Left hindlimb (tissue), 1 donor: ENCODE data around the gene ACVR1B.

Experiments used
- DNase-seq: peaks from one replicate; pipeline ENCODE4 v3.0.0-alpha.2; 2018

The ACVR1B gene

DNA sequence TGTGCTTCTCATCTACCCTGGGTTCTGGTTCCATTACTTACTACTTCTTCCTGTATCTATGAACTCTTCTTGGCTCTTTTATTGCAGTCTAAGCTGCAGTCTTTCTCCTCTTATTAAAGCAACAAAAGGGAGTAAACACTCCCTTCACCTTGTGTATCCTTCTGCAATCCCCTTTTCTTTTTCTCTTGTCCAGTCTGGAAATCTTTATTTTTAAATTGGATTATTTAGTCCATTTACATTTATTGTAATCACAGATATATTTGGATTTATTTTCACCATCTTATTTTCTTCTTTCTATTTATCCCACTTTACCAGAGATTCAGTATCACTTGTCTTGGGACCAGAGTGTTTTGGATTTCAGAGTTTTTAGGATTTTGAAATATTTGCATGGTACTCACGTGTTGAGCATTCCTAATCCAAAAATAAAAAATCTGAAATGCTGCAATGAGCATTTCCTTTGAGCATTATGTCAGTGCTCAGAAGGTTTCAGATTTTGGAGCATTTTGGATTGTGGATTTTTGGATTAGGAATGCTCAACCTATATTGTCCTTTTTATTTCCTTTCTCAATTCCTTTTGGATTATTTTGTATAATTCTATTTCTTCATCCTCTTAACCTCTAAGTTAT, 6.8 kb upstream of the ACVR1B start:
- DNase-seq, result no peak

DNA sequence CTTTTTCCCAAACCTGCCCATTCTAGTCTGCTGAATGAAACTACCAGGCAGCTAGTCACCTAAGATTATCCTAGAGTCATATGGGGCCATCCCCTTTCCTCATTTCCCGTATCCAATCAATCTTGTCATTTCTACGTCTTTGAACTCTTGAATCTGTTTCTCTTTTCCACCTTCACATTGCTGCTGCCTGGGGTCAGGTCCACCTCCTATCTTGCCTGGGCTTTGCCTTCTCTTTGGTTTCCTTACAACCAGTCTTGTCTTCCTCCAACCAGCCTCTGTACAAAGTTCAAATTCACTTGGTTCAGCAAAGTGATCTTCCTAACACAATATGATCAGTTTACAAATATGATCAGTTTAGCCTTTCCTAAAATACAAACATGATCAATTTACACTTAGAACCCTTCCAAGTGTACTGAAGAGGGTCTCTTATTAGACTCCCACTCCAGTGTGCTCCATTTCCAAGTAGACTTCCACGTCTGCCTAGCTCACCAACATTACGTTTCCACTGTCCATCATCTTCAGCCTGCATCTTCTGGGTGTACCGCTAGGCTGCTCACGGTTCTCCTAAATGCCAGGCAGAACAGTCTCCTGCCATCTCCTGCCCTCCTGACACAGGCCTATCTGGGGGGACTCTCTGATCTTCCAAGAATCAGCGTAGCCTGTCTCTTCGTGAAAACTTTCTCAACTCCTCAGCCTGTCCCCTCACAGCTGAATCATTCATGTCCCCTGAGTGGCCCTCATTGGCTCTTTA, 4.1 kb upstream of the ACVR1B start:
- no peak for DNase-seq

DNA sequence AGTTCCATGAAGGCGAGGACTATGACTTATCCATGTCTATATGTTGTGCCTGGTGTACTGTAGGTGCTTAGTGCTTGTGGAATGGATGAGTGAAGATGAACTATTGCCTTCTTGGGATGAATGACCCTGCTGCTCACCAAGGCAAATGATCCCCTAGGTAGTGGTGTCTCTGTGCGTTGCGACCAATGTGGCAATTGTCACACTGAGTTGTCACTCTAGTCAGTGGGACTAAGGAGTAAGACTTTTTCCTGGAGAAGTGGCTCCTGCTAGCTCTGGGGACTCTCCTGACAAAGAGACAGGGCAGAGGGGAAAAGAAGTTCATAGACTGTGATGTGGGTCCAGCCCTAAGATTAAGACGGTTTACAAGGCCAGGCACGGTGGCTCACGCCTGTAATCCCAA, 3.4 kb upstream of the ACVR1B start:
- DNase-seq, result no peak

DNA sequence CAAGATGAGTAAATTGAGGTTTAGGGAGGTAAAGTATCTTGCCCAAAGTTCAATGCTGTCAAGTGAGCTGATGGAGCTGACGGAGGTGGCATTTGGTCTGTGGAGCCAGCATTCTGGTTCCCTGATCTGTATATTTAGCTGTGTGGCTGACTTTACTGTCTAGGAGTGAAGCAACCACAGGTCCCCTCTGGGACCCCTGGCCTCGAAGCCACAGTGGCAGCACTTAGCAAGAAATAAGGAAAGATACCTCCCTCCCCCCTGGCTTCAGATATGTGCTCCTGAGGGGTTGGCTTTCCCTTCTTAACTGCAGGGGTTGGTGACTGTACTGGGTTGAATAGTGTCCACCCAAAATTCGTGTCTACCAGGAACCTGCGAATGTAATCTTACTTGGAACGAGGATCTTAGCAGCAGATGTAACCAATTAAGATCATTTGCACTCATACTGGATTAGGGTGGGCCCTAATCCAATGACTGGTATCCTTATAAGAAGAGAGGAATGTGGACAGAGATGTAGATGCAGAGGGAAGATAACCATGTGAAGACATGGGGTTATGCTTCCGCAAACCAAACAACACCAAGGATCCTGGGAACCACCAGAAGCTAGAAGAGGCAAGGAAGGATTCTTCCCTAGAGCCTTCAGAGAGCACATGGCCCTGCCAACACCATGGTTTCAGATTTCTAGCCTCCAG, 2.0 kb upstream of the ACVR1B start:
- DNase-seq, result no peak

DNA sequence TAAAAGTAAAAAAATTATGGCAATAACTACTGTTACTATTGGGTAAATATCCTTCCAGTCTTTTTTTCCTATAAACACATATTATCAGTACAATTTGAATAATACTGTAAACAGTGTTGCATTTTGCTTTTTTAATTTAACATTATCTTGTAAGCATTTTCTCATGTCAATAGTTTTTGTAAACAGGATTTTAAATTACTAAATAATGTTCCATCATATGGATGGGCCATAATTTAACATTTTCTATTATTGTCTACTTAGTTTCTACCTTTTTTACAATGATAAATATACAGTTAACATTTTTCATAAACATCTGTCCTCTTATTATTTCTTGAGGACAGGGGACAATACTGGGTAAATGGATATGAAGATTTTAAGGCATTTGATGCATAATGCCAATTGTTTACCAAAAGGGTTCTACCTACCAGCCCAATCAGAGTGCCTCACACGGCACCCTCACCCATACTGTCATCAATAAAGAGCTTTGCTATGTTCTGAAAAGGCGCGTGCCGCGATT, 759 bp upstream of the ACVR1B start:
- no peak for DNase-seq

DNA sequence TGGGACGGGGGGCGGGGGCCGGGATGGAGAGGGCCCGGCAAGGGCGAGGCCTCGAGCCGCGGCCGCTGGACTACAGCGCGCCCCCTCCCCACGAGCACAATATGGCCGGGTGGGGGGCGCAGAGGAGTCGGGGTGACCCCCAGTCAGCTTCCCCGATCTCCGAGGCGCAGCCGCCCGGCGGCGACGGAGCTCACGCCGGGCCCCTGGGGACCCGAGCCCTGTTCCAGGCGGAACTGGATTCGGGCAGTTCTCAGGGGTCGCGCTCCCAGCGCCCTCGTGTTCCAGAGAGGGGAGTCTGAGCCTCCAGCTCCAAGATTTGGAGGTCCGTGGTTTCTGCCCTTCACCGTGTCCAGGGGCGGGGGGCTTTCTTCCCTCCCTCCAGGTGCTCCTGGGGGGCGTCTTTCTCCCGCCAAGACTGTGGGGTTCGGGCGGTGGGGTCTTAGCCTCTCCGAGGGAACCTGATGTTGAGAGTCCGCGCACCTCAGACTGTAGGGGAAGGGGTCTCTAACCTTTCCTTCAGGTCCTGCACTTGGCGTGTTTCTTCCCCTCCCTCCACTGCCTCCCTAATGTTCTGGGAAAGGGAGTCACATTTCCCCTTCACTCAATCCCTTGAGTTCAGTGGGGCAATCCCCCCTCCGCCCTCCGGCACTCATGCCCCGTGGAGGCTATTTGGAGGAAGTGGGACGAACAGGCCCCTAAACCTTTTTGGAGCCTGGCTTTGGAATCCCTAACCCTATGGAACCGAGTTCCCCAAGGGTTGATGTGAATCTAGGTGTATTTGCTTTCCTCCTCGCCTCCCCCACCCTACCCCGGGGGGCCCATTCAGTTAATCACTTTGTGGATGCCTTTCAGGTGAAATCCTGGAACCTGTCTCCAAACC, 584 bp downstream of the ACVR1B start:
- no peak for DNase-seq

DNA sequence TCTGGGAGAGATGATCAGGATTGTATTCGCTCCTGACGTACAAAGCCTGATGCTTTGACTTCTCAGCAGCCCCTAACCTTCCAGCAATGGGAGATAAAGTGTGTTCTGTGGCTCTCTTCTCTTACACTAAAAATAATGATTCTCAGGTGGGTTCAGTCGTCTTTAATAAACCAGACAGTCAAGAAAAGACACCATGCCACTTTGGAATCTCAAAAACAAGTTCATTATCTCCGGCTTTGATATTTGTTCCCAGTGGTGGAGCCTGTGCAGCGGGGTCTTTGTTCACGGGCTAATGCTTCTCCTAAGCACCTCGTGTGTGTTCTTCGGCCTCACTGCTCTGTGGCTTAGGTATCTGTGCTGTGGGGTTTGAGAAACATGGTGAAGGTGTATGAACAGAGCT, 1.6 kb downstream of the ACVR1B start:
- no peak for DNase-seq

DNA sequence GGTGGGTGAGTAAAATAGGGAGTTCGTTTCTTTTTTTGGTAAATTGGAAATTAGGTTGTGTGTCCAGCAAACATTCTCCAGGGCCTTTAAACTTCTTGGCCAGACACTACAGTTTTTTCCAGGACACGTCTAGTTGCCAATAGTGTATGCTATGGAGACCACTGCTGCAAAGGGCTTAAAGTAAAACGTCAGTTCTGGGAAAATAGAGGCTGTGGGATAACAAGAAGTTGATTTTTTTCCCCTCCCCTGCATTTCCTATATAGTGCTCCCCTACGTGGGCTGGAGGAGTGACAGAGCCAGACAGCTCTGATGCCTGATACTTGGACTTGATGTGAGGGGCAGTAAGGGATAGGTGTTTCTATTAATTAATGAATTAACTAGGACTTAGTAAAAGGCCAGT, 2.4 kb downstream of the ACVR1B start:
- DNase-seq, result no peak

DNA sequence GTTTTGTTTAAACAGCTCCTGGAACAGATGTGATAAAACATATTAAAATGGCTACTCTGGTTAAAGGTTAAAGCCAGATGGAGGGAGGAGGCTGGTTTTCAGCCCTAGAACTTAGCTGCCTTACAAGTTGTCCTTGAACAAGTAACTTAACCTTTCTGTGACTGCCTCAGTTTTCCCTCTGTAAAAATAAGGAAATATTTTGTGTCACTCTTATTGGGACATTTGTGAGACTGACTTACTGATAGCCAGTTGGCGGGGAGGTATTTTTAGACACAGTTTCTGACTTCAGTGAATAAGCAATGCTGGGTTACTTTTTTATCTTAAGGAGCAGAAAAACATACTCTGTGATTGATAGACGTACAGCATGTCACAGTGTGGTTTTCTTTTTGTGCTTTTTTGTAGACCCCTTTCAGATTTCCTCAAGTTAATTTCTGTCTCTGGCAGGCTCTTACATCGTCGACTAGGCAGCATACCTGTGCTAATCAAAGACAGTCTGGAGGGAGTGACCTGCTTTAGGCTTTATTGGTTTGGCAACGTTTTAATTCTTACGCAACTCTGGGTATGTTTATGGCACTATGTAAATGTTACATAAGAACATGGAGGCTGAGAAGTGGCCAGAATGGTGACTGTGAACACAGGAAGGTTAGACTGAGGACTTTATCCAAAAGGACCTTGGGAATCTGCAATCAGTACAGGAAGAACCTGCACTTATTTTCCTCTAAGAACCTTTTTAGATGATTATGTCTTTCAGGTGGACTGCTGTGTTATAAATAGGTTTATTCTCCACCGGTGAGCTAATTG, 3.3 kb downstream of the ACVR1B start:
- no peak for DNase-seq

DNA sequence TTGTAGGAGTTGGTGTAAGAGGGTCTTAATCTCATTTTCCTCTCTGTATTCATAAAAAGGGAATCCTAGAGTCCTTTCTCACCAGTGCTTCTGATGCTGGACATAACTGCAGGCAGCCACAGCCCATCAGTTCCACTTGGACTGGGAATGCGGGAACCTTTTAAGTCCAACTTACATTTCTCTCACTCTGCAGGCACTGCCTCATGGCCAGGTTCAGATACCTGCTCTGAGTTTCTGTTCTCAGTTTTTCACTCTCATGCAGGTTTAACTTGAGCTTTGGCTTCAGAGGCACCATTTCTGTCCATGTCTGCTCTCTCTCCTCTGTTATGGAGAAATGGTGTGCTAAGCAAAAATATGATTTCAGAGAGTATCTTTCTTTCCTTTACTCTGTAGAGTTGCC, 4.2 kb downstream of the ACVR1B start:
- DNase-seq, result no peak

DNA sequence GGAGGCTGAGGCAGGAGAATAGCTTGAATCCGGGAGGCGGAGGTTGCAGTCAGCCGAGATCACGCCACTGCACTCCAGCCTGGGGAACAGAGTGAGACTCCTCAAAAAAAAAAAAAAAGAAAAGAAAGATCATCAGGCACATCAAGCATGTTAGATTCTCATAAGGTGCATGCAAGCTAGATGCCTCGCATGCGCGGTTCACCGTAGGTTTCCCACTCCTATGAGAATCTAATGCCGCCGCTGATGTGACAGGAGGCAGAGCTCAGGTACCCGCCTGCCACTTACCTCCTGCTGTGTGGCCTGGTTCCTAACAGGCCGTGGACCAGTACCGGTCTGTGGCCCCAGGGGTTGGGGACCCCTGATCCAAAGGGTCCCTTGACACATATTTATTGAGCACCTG, 7.0 kb downstream of the ACVR1B start:
- DNase-seq, result no peak

DNA sequence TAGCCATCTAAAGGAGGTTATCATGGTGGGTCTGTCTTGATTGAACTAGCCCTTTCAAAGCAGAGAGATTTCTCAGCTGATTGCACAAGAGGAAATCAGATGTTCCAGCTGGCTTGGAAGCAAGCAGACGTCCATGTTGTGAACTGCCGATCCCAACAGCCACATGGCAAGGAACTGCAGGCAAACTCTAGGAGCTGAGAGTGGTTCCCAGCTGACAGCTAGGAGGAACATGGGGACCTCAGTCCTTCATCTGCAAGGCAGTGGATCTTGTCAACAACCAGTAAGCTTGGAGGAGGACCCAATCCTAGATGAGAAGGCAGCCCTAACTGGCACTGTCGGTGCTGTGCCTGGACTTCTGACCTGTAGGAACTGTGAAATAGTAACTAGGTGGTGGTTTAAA, 7.7 kb downstream of the ACVR1B start:
- no peak for DNase-seq

DNA sequence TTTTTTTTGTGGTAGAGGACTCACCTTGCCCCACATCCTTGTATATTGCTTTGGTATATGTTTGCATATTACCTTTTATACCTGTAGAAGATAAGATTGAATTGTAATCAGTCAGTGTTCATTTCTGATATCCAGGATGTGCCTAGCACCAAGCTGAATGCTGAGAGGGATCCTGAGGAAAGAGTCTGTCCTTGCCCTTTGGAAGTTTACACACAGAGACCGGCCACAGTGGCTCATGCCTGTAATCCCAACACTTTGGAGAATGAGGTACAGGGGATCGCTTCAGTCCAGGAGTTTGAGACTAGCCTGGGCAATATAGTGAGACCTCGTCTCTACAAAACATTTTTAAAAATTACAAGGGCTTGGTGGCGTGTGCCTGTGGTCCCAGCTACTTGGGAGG, 8.4 kb downstream of the ACVR1B start:
- DNase-seq, result no peak

DNA sequence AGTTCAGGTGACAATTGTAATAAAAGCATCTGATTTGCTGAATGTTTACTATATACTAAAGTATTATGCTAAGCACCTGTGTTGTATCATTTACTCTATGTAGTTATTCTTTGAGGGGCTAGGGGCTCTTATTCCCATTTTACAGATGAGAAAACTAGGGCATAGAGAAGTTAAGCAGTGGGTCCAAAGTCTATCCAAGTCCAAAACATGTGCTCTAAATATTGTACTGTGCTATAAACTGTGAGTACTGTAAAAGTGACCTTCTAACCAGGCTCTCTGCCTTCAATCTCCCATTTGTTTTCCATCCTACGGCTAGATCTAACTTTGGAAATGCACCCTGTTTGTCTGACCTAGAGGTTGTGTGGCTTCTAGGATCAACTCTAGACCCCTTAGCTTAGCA, 9.0 kb downstream of the ACVR1B start:
- no peak for DNase-seq

DNA sequence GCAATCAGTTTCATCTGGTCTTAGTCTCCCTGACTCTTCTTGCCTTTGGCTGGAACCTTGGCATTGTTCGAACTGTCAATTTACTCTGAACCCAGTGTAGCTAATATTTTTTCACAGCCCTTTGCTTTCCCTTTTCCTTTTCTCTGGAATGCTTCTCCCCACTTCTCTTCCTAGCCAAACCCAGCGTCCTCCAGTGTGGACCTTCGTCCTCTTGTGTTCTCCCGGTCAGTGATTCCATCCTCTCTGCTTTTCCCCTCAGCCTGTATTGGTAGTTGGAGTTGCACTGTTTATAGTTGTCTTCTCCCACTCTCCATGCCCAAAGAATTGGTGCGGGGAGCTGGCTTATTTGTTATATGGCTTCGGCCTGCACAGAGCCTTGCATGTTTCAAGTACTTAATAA, 9.4 kb downstream of the ACVR1B start:
- DNase-seq, result no peak

DNA sequence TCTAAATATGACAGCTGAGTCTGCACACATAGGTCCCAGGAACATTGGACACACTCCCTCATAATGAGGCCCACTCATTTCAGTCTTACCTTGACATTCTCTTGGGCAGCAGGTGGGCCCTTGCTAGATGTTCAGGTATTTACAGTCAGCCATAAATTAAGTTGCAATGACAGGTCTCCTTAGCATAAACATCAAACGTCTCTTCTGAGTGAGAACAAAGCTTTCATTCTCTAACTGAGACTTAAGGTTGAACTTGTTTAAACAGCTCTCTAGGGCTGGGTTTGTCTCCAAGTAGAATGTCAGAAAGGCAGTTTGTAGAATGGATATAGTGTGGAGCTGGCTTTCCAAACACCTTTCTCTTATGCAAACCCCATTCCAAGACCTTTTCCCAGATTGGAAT, 10.3 kb downstream of the ACVR1B start:
- DNase-seq, result no peak

DNA sequence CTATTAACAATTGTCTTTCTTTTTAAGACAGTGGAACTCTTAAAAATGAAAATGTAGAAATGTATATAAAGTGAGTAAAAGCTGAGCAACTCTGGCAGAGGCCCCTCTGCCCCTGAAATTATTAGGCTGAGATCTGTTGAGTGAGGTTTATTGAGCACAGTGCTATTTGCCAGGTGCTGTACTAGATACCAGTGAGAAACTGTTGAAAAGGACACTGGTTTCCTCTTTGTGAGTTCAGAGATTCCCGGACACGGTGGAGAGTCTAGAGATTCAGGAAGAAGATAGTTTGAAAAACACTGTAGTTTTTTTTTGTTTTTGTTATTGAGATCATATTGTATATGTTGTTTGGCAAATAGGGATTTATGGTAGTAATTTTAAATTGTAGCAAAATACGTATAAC, 11.2 kb downstream of the ACVR1B start:
- DNase-seq, result no peak

DNA sequence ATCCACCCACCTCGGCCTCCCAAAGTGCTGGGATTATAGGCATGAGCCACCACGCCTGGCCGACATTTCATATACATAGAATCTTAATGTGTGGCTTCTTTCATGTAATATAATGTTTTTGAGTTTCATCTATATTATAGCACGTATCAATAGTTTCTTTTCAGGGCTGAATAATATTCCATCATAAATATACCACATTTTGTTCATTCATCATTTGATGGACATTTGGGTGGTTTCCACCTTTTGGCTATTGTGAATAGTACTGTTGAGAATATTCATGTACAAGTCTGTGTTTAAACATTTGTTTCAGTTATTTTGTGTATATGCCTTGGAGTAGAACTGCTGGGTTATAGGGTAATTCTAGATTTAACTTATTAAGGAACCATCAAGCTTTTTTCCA, 12.0 kb downstream of the ACVR1B start:
- no peak for DNase-seq

DNA sequence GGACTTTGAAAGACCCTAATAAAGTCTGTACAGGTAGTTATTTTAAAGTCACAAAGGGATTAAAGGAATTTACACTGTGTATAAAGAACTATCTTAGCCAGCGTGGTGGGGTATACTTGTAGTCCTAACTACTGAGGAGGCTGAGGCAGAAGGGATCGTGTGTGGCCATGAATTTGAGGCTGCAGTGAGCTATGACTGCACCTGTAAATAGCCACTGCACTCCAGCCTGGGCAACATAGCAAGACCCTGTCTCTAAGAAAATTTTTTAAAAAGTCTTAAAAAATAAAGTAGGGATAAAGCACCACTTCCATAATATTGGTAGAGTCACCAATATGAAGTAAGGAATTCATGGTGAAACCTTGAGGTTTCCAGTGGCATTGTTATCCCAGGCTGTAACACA, 18.1 kb downstream of the ACVR1B start:
- no peak for DNase-seq

DNA sequence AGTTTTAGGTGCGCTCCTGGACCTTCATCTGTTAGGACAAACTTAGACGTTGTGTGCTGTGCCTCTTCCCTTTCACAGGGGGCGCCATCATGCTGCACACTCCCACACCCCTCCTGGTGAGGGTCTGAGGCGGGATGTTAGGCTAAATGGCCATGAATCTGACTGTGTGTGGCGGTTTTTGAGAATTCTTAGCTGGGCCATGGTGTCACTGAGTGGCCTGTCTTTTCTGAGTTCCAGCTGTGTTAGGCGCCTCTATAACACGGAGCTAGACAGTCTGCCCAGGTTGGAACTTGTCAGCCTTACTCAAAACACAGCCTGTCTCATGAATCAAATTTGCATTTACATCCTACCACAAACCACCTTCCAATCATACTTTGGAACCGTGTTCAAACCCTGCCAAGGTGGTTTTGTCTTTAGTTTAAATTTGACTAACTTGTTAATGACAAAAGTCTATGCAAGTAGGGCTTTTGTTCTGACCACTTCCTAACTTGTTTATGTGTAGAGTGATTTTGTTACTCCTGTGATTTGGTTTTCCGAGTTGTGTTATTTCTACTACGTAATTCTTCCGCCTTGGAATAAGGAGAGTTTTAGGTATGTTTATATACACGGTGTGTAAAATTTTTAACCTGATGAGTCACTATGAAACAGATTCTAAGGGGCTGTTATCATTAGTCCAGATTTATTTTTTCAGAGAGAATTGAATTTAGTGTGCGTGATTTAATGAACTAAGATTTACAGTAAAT, 19.6 kb downstream of the ACVR1B start:
- DNase-seq, result no peak

DNA sequence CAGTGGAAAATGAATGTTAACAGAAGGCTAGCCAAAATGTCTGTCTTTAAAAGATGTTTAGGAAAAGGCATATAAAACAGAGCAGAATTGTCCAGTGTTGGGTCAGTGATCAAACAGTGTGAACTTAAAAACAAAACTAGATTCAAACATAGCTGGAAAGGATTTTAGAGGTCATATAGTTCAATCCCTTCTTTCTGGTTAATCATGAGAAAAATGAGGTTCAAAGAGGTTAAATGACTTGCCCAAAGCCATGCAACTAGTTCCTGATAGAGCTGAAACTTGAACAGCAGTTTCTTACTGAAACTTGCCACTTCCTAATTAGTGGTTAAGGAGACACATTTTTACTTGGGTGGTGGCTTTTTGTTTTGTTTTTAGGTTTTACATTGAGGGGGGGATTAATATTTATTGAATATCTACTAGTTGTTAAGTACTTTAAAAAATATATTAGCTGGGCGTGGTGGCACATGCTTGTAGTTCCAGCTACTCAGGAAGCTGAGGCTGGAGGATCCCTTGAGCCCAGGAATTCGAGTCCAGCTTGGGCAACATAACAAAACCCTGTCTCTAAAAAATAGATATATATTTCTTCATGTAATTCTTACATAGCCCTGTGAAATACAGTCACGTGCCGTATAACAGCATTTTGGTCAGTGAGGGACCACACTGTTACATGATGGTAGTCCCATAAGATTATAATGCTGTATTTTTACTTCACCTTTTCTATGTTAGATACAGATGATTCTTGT, 20.4 kb downstream of the ACVR1B start:
- no peak for DNase-seq
